AG04450 (cell line): ENCODE measurements around the gene RAE1. TPM values are rescaled to one million over a fixed set of nuclear protein-coding genes. Genes with fewer than 3 reads are reported as not detected.

Experiments
- CTCF ChIA-PET: fragments of 300-600, 350-600 bp; formaldehyde crosslinking; extraction: SDS; loops from one replicate; lab custom pipeline; 2022; ENCODE audit warnings: antibody characterized with exemption, inconsistent platforms; lab: Charles Lee
- POLR2A ChIA-PET: fragments of 350-600 bp; formaldehyde crosslinking; extraction: SDS; loops from one replicate; lab custom pipeline; 2021; ENCODE audit warnings: antibody characterized with exemption, inconsistent platforms; lab: Yijun Ruan, JAX
- DNase-seq: peaks from one replicate; pipeline ENCODE4 v3.0.0-alpha.2; 2011; ENCODE audit warnings: low read depth, low spot score
- H3K27ac ChIP-seq: one replicate; pipeline ENCODE4 v1.5.1; 2012; ENCODE audit warnings: low read depth, low read length, control low read depth
- H3K27me3 ChIP-seq: one replicate; pipeline ENCODE4 v1.6.0; 2012; ENCODE audit warnings: low read length; ENCODE audit not compliant: control insufficient read depth, insufficient read depth
- H3K4me3 ChIP-seq: 2 replicates; pipeline ENCODE4 v1.5.1; 2011; ENCODE audit warnings: mild to moderate bottlenecking, low read depth, low read length, control low read depth
- H3K9me3 ChIP-seq: 2 replicates; pipeline ENCODE4 v1.5.1; 2012; ENCODE audit warnings: low read length; ENCODE audit not compliant: control insufficient read depth, insufficient read depth
- CTCF ChIP-seq: IDR thresholded peaks from 2 replicates; pipeline ENCODE4 v1.5.1; 2011; ENCODE audit warnings: low read depth, low read length, control low read depth, inconsistent platforms
- polyA plus RNA-seq: library from polyadenylated mRNA; depleted of rRNA; stranded (reverse); fragments of >200 nt; gene quantifications from 2 replicates; pipeline ENCODE4 v1.2.3, GENCODE V29; 2011

The RAE1 gene
- polyA plus RNA-seq, 1 experiment, result 45.8 TPM

- CTCF ChIA-PET, result interaction anchor here (0.6 kb wide), 1 partner anchor 183 kb away, joined by 4 read pairs; no protein-coding TSS in a partner anchor
- H3K27ac ChIP-seq, result no peak overlapping the region
- no peaks in the 10 kb centered on the region; the same call in 1 of the 2 replicates for H3K9me3 ChIP-seq
- no peak for DNase-seq
- POLR2A ChIA-PET, result no interaction called here
- H3K4me3 ChIP-seq, result no peak overlapping the region
- H3K27me3 ChIP-seq, result no peaks in the 10 kb centered on the region
- no peak for TF ChIP-seq CTCF
Measured at GRCh38 chr20:57405236-57406016, 54.4 kb downstream of the RAE1 start.

GRCh38 chr20:57407541-57407956 lies 56.5 kb downstream of the RAE1 start:
- ChIA-PET POLR2A (no interaction called here), CTCF (no interaction called here)
- no peak for TF ChIP-seq CTCF
- peaks cover 4% of the 10 kb centered on the region for H3K27me3 ChIP-seq
- no peaks in the 10 kb centered on the region; the same call in 1 of the 2 replicates for H3K9me3 ChIP-seq
- H3K27ac ChIP-seq, result no peak overlapping the region
- no peak for DNase-seq
- no peak overlapping the region for H3K4me3 ChIP-seq

- H3K27me3 ChIP-seq, result peaks cover 4% of the 10 kb centered on the region
- no peaks in the 10 kb centered on the region; the same call in 1 of the 2 replicates for H3K9me3 ChIP-seq
- ChIA-PET POLR2A (no interaction called here), CTCF (no interaction called here)
- H3K27ac ChIP-seq, result no peak overlapping the region
- H3K4me3 ChIP-seq, result no peak overlapping the region
- TF ChIP-seq CTCF, result no peak
- DNase-seq, result no peak
Measured at GRCh38 chr20:57408131-57408530, 57.1 kb downstream of the RAE1 start.

- ChIA-PET POLR2A (no interaction called here), CTCF (no interaction called here)
Measured at GRCh38 chr20:57408536-57409233, 57.6 kb downstream of the RAE1 start.

More at GRCh38 chr20:57408536-57409233, 57.6 kb downstream of the RAE1 start:
- DNase-seq, result no peak
- Histone ChIP-seq H3K27ac (no peak overlapping the region), H3K9me3 (no peaks in the 10 kb centered on the region; the same call in 1 of the 2 replicates), H3K27me3 (peaks cover 4% of the 10 kb centered on the region), H3K4me3 (no peak overlapping the region)
- no peak for TF ChIP-seq CTCF
